NCI-H748 treated with DMSO at 0.1 percent for 48 hours (cell line): ENCODE results near the gene KIAA0408.

ENCODE experiments used
- DNase-seq: peaks from one replicate; lab custom pipeline; 2025; lab: John Stamatoyannopoulos, UW

Gene KIAA0408

DNA sequence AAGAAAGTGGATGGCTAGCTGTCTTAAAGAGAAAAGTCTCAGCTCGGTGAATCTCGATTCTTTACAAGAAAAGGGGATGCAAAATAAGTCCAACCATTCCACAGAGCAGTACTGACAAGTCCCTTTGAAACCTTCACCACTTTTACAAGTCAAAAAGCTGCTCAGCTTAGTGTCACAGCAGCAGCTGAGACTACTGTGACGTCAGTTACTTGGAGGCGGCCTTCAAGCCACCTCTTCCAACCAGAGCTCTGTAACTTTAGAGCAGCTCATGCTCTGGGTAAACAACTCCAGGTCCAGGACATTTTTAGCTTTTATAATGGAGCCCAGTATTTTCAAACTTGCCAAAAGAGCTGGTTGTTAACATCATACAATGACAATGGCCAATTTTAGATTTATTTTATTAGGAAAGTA lies at the start of gene KIAA0408:
Gene KIAA0408 (minus strand): TSS at position 159 of the 411 bp plus-strand sequence. CDS start 5,408 bp downstream, outside the sequence.
- DNase-seq, result no peak

DNA sequence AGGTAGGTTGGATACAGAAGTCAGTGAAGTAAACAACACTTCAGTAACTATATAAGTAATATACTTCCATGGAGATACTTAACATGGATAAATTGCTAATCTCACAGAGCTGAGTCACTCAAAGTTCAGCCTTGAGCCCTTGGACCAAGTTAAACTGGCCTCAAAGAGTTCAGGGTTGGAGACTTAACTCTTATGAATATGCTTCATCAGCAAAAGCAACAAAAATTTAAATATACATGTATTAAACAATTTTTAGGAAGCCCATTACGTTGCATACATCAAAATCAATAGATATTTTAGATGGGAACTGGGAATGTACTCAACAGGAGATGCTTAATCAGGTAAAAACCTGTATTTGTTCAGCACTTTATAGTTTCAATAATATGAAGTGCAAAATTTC lies 47.7 kb upstream of the KIAA0408 start:
- DNase-seq, result no peak

DNA sequence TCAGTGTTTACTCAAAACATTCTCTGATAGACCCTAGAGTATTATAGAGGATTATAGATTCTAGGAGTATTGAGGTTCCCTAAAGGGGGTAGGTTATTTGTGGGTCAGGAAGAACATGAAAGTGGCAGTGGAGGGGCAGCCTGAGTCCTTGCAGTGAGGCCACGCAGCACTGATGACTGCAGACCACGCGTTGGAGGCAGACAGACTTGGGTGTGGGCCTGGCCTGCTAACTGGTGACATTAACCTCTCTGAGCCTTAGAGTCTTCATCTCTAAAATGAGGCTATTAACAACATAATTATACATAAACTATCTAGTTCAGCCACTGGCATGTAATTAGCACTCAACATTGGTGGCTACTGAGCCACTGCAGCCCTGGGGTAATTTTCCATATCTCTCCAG lies 43.8 kb upstream of the KIAA0408 start:
- DNase-seq, result no peak

DNA sequence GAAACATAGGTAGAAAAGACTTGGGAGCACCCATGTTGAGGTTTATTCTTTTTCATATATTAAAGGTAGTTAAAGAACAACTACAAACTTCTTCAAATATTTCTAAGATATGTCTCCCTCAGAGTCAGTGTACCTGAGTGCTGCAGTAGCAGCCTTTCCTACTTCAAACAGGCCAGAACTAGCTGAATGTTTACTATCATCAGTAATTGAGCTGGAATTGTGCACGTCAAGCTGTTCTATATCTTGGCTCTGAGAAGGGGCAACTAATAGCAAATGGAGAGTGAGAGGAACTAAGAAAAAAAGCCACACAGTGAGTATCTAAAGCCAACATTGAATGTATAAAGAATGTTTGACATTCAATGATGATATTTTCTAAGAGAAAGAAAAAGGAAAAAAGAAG lies 38.2 kb upstream of the KIAA0408 start:
- no peak for DNase-seq

DNA sequence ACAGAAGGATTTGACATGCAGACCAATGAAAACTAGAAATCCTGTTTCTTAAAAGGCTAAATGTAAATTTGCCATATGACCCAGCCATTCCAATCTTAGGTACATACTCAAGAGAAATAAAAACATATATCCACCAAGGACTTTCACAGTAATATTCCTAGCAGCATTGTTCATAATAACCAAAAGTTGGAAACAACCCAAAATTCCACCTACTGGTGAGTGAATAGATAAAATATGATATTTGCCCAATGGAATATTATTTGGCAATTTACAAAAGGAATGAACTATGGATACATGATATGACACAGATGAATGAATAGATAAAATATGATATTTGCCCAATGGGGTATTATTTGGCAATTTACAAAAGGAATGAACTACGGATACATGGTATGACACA lies 37.3 kb upstream of the KIAA0408 start:
- DNase-seq, result no peak

DNA sequence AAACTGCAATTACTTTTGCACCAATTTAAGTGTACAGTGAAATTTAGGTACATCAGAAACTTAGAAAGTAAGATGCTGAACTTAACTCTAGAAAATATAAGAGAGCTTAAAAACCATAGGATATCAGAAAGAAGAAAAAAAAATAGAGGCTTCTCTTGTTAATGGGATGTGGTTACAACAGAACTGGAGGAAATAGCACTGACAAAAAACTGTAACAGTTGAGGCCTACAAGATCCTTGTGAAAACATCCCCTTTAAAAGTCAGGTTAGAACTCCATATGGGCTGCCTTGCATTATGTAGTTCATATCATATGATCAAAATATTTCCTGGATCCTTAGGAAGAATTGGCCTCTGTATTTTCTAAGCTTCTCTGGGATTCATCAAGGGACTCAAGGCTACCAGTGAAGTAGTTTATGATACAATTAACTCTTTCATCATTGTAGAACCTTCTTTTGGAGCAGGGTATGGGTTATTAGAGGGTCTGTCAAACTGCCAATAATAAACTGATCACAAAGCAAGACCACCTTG lies 35.1 kb upstream of the KIAA0408 start:
- no peak for DNase-seq

DNA sequence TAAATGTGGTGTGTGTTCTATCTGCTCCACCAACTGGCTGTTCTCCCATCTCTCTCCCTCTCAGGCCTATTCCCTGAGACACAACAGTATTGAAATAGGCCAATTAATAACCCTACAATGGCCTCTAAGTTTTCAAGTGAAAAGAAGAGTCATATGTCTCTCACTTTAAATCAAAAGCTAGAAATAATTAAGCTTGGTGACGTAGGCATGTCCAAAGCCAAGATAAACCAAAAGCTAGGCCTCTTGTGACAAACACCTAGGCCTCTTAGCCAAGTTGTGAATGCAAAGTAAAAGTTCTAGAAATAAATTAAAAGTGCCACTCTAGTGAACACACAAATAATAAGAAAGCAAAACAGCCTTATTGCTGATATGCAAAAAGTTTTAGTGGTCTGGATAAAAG lies 30.1 kb upstream of the KIAA0408 start:
- no peak for DNase-seq

DNA sequence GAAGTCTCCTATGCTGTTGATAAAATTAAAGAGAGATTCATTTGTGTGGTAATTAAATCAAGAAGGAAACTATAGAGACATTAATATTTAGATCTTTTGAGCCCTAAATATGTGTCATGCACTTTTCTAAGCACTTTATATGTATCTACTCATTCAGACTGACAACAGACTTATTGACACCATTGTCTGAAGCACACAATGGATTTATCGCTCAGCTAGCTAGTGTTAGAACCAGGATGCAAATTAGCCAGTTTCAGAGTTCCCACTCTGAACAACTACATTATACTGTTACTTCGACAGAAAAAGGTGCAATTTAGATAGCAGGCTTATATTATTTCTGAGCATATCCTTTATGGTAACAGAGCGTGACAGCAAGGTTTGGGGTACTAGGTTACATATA lies 27.7 kb upstream of the KIAA0408 start:
- no peak for DNase-seq

DNA sequence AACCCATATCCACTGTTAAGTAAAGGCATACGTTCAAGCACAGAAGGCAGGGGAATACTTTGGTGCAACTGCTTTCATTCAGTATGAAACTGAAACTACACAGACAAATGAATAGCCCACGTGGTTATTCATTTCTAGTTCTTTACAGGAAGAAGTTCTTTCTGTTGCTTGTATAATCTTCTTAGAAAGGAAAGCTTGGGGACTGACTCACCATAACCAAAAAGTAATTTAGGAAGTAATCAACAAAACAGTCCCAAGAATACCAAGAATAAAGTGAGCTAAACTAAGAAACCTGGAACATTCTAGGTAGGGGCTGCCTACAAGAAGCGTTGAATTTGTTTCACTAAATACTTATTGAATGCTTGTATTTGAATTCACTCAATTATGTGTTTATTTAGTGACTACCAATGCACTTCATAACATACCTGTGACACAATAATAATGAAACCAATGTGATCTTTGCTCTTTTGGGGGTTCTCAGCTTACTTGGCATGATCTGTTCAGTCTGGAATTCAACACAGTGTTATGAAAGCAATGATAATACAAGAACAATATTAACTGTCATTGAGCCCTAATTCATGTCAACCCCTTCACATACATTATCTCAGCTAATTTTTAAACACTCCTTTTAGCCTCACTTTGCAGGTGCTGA lies 25.1 kb upstream of the KIAA0408 start:
- DNase-seq, result no peak

DNA sequence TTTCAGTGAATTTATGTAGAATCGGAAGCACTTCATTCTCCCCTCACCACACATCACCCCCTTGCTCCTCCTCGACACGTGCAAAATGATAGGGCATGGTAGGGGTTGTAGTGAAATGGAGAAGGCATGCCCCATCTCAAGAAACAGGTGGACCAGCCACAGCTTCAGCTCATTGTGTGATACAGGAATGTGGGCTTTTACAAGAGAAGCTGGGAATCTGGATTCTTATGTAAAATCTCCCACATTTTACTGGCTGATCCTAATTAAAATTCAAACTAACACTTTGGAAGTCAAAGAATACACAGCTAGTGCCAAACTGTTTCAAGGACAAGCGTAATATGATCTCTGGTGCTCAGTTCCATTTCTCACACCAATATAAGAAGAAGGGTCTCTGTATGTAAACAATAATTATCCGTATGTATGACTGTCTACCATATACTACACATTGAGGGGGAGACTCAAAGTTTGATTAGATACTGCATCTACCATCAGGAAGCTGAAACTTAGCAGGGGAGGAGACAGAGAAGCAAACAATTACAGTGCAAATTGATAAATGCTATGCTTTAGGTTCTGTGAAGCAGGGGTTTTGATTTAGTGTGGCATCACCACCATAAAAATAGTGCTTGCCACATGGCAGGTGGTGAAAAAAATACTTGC lies 24.3 kb upstream of the KIAA0408 start:
- DNase-seq, result no peak

DNA sequence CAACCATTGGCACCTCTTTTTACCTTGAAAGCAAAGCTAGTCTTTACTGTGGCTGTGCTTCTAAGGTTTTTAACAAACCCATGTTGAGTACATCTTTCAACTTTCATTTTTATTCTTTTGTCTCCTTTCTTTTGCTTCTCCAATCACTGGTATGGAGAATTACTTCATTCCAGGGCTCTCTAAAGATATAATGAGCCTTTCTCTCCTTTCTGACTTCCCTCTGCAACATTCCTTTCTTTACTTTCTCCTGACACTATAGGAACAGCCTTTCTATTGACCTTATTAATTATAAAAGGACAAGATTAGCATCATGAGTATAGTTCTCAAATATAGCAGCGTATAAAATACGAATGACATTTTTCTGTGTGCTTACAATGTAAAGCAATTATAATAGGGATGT lies 23.1 kb upstream of the KIAA0408 start:
- DNase-seq, result no peak

DNA sequence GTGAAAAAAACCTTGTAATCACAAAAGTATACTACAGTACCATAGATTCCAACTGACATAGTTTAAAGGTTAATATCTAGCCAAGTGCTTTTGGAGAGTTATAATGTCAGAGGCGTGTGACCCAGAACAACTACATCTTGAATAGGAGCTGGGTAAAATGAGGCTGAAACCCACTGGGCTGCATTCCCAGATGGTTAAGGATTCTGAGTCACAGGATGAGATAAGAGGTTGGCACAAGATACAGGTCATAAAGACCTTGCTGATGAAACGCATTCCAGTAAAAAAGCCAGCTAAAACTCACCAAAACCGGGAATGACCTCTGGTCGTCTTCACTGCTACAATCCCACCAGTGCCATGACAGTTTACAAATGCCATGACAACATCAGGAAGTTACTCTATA lies 22.4 kb upstream of the KIAA0408 start:
- DNase-seq, result no peak

DNA sequence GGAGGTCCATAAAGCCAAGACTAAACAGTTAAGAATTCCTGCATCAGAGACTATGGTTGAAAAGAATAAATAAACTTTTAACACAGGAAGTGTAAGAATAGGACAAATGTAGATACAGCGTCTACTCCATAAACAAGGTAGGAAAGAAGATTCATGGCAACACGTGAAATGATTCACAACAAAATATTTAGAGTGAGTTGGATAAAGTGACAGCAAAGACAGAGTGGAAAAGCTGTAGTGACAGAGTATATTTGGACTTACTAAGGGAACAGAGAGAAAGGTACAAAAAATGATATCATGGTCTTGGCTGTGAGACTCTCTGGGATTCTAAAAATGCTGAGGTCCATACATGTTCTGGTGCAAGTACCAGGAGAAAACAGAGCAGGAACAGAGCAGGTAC lies 21.9 kb upstream of the KIAA0408 start:
- no peak for DNase-seq

DNA sequence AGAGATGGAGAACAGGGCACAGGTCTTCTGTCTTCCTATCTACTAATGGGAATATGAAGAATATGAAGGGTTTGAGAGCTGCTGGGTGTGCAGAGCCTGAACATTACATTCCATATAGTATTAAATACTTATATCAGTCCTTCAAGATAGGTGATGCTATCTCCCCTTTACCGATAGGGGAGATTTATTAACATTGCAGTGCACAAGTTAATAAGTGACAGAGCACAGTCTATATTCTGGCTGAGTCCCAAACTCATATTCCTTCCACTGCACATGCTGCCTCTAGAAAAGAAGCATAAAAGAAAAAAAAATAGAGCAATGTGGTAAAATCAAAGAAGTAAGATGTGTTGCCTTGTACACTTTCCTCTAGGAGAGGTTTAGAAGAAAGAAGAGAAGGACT lies 18.5 kb upstream of the KIAA0408 start:
- DNase-seq, result no peak

DNA sequence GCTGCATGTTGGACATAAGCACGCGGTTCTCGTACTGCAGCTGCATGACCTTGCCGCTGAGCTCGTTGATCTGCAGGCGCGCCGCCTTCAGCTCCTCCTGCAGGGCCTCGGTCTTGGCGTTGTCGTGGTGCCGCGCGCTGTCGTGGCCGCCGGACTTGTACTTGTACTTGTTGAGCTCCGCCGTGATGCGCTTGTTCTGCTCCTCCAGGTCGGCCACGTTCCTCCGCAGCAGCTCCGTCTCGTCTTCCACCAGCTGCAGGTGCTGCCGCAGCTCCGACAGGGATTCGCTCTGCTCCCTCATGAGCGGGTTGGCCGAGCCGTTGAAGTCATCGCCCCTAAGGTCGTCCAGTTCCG lies 16.6 kb upstream of the KIAA0408 start:
- no peak for DNase-seq

DNA sequence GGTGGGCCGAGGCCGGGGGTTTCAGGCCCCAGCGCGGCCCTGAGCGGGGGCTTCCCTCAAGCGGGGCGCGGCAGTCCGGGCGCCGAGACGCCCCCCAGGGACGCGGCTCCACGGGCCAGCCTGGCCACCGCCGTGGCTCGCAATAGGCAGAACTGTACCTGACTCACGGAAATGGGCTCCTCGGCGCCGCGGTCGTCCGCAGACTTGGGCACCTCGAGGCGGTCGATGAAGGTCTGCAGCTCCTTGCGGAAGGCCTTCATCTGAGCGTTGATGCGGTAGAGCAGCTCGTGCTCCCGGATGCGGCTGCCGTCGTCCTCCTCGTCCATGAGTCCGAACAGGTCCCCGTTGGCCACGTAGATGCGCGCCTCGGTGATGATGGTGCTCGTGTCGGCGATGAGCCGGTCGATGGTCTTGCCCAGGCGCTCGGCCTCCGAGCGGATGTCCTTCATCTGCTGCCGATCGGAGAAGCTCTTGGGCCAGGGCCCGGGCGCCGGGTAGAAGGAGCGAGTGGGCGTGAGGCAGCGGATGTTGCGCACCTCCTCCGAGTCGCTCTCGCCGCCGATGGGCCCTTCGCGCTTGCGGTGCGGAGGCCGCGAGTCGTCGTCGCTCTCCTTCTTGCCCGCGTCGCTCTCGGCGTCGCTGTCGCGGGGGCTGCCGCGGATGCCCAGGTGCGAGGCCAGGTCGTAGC lies 16.1 kb upstream of the KIAA0408 start:
- no peak for DNase-seq

DNA sequence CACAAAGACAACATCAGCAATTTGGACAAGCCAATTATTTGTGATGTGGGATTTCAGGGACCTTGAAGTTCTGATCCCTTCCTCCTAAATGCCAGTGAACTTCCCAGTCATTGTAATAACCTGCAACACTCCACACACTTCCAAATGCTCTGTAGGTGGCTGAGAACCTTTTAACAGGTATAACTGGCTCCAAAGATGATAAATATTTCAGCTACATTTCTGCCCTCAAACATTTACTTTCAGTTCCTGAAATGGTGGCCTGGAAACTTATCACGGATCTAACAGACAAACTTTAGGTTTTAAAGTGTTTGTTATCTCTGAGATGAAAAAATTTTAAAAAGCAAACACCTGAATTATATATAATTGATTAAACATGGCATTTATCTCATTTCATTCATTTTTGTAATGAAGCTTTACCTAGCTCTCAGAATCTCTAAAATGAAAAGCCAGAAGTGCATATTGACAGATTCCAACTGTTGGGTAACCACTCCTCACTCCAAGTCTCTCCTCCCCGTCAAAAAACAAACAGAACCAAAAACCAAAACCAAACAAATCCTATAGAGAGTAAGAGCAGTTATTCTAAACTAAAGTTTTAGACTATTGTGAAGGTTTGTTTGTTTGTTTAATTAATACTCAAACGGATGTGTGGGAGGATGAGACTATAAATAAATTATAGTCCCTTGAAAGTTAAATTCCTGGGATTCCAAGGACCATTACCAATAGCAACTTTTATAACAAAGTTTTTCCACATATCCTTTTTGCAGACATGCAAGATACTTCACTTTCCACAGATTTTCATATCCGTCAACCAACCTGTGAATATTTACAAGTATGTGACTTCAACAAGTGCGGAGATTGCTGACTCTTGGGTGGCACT lies 12.4 kb upstream of the KIAA0408 start:
- no peak for DNase-seq

DNA sequence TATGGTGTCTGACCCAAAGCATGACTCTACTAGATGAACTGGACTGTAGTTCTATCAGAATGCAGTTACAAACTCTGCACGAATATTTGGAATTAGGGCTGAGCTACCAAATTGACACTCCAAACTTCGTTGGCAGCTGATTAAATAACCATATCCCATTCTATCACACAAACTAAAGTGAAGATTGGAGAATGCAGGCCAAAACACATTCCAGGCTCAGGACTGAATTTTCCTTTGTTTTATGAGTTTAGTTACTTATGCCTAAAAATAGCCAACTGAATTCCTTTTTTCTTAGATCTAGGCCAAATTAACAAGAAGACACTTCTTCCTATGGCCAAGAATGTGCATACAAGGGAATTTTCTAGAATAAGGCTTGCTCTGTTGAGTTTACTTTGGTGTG lies 9.7 kb upstream of the KIAA0408 start:
- no peak for DNase-seq

DNA sequence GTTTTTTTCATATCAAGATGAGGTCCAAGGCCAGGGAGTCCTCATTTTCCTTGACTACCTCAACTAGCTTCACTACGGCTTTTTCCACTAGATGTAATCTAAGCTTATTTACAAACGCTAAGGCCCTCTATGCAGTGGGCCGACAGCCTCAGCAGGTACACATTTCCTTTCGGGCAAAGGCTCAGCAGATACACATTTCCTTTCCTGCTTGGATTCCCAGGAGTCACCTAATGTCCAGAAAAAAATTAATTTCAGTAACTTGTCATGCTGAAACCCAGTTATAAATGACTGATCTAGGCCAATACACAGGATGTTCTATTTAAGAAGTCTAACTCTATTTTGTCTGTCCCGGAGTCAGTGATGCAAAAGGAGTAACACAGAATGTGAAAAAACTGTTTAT lies 7.2 kb upstream of the KIAA0408 start:
- no peak for DNase-seq

DNA sequence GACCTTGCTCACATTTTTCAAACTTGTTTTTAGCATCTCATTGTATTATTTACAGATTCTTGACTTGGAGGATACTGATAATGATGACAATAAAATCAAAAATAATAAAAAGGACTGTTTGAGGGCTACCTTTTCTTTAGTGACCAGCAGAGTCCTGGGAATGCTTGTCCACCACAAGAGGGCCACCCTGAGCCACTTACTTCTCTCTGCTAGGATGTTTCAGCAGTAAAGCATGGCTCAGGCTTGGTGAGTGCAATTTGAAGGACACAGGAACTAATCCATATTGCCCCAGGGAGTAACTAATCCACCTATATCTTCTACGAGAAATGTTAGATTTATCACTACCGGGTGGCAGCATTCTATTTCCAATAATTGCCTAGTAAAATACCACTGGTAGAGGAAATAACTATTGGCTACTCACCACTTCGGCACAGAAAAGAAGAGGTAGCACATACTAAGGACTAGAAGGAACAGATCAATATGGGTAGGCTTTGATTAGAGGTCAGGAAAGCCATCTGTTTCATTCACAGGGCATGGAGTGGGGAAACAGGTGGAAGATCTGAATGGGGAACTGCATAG lies 5.8 kb upstream of the KIAA0408 start:
- peak; percentile 17 for DNase-seq

DNA sequence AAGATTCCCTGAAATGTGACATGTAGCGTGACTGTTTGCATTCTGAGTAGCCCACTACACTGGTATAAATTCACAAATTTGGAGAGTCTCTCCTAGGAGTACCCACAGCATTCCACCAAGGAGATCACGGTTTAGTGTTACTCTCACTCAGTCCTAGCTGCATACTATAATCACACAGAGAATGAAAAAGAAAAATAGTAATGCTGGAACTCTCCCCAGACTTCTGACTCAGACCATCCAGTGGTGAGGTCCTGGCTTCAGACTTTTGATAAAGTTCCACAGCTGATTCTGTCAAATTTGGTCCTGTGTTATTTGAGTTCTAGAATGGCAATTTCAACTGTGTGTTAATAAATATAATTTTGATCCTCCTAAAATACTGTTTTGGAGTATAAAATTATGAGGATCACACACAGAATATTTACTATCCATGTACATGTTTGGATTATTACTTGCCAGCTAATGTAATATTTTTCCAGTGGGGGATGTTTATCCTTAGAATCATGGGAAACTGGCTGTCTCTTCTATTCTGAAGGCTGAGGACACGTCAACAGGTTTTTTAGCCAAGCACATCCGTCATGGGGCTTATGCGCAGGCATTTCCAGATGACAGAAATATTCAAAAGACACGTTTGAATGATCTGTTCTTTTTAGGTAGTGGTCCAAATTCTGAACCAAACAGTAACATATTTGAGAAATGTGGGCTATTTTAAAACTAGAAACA lies 5.1 kb upstream of the KIAA0408 start:
- DNase-seq, result no peak
